Measurements from ENCODE around the gene ZNF423.

Gene ZNF423

GRCh38 chr16:49620869-49621240, 235.1 kb downstream of the ZNF423 start:
- no peak overlapping the region for H3K27ac ChIP-seq

GRCh38 chr16:49620158-49620868, 235.6 kb downstream of the ZNF423 start:
- TF ChIP-seq CTCF (conservative IDR thresholded peaks at IDR 0.05), result no peak

More at GRCh38 chr16:49620869-49621240, 235.1 kb downstream of the ZNF423 start:
- no peak for TF ChIP-seq CTCF (conservative IDR thresholded peaks at IDR 0.05)

GRCh38 chr16:49619811-49620157, 236.1 kb downstream of the ZNF423 start:
- TF ChIP-seq CTCF (conservative IDR thresholded peaks at IDR 0.05), result no peak
- no peak overlapping the region for H3K27ac ChIP-seq

More at GRCh38 chr16:49620158-49620868, 235.6 kb downstream of the ZNF423 start:
- no peak overlapping the region for H3K27ac ChIP-seq

- H3K27ac ChIP-seq, result no peak overlapping the region
- no peak for TF ChIP-seq CTCF (conservative IDR thresholded peaks at IDR 0.05)
Observed at GRCh38 chr16:49618955-49619354, 237.0 kb downstream of the ZNF423 start.

- TF ChIP-seq CTCF (conservative IDR thresholded peaks at IDR 0.05), result no peak
- no peak overlapping the region for H3K27ac ChIP-seq
Observed at GRCh38 chr16:49617710-49618330, 238.1 kb downstream of the ZNF423 start.

- no peak overlapping the region for H3K27ac ChIP-seq
- no peak for TF ChIP-seq CTCF (conservative IDR thresholded peaks at IDR 0.05)
Observed at GRCh38 chr16:49617016-49617629, 238.8 kb downstream of the ZNF423 start.

- TF ChIP-seq CTCF (conservative IDR thresholded peaks at IDR 0.05), result no peak
- no peak overlapping the region for H3K27ac ChIP-seq
Observed at GRCh38 chr16:49615576-49615975, 240.3 kb downstream of the ZNF423 start.

All from VCaP (cell line).